AG09319 (cell line): ENCODE results near the gene GCH1.

ENCODE experiments used
- DNase-seq: peaks from one replicate; pipeline ENCODE4 v3.0.0-alpha.2; 2010; ENCODE audit warnings: low read depth; ENCODE audit errors: extremely low read depth
- CTCF ChIP-seq: IDR thresholded peaks from 2 replicates; pipeline ENCODE4 v1.5.1; 2011; ENCODE audit warnings: low read depth, mild to moderate bottlenecking, inconsistent platforms, low read length, moderate library complexity

Gene GCH1

GRCh38 chr14:54902521-54903420 is at the start of gene GCH1:
GCH1 (minus strand) TSS chr14:54902826; CDS start chr14:54902663, 163 bp downstream.
- TF ChIP-seq CTCF: peak; percentile 23
- DNase-seq: no peak

GRCh38 chr14:54947230-54947629 is 44.6 kb upstream of the GCH1 start:
- no peak for TF ChIP-seq CTCF

GRCh38 chr14:54946500-54946899 is 43.9 kb upstream of the GCH1 start:
- TF ChIP-seq CTCF: no peak
- DNase-seq: no peak

More at GRCh38 chr14:54947230-54947629, 44.6 kb upstream of the GCH1 start:
- DNase-seq: no peak

GRCh38 chr14:54944737-54945391 is 42.2 kb upstream of the GCH1 start:
- DNase-seq: no peak
- no peak for TF ChIP-seq CTCF

GRCh38 chr14:54942913-54943312 is 40.3 kb upstream of the GCH1 start:
- no peak for TF ChIP-seq CTCF
- DNase-seq: no peak

GRCh38 chr14:54936816-54937215 is 34.2 kb upstream of the GCH1 start:
- DNase-seq: no peak

More at GRCh38 chr14:54936816-54937215, 34.2 kb upstream of the GCH1 start:
- TF ChIP-seq CTCF: no peak
